HTR-8/SVneo (cell line): ENCODE results near the gene TBCA.
A peak's percentile ranks its signal among the peaks of the same experiment; 100 is the strongest.

Source experiments
- DNase-seq: peaks from one replicate; pipeline ENCODE4 v3.0.0; 2011; ENCODE audit warnings: low spot score, mixed read lengths; ENCODE audit not compliant: insufficient read length
- FAIRE-seq: peaks from 2 replicates; lab custom pipeline; 2011; peaks lifted over from hg19 to GRCh38; lab: Jason Lieb, UNC

The TBCA gene

GRCh38 chr5:77775790-77776553, at the start of gene TBCA:
Gene TBCA (minus strand): TSS chr5:77776339. CDS start chr5:77776257, 82 bp downstream.
- FAIRE-seq: peak; percentile 78

GRCh38 chr5:77824981-77825380, 48.8 kb upstream of the TBCA start:
- DNase-seq: no peak
- no peak for FAIRE-seq

More at GRCh38 chr5:77775790-77776553, at the start of gene TBCA:
- peak; percentile 82 for DNase-seq

DNA sequence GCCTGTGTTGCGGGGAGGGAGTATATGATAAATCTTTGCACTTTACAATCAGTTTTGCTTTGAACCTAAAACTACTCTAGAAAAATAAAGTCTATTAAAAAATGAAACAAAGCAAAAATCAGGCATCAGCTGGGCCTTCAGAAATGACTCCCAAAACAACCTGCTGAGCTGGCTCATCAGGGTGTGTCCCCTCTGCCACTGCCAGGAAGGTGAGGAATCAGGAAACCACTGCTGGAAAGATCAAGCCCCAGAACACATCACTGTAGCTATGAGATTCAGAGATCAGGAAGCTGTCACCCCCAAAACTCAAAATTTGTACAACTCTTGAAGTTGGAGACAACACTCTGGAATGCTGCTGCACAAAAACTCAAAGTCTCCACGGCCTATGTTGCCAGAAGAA, 40.5 kb upstream of the TBCA start:
- DNase-seq (no peak), FAIRE-seq (no peak)

- DNase-seq (no peak), FAIRE-seq (no peak)
Observed at GRCh38 chr5:77812926-77813589, 36.9 kb upstream of the TBCA start.

DNA sequence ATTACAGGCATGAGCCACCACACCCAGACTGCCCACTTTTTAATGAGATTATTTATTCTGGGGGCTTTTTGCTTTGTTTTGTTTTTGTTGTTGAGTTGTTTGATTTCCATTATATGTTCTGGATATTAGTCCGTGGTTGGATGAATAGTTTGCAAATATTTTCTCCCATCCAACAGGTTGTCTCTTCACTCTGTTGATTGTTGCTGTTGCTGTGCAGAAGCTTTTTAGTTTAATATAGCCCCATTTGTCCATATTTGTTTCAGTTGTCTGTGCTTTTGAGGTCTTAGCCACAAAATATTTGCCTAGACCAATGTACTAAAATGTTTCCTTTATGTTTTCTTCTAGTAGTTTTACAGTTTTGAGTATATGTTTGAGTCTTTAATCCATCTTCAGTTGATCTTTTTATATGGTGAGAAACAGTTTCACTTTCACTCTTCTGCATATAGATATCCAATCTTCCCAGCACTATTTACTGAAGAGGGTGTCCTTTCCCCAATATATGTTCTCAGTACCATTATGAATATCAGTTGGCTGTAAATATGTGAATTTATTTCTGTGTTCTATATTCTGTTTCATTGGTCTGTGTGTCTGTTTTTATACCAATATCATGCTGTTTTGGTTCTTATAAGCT, 30.2 kb upstream of the TBCA start:
- no peak for FAIRE-seq
- DNase-seq: no peak

GRCh38 chr5:77798456-77798855, 22.3 kb upstream of the TBCA start:
- FAIRE-seq (no peak), DNase-seq (no peak)

GRCh38 chr5:77797136-77797535, 21.0 kb upstream of the TBCA start:
- no peak for DNase-seq
- no peak for FAIRE-seq

DNA sequence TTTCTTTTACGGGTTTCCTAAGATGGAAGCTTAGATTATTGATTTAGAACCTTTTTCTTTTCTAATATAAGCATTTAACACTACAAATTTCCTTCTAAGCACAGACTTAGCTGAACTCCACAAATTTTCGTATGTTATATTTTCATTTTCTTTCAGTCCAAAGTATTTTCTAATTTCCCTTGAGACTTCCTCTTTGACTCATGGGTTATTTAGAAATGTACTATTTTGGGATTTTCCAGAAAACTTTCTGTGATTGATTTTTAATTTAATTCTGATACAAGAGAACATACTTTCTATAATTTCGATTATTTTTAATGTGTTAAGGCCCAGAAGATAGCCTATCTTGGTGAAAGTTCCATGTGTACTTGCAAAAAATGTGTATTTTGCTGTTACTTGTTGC, 19.7 kb upstream of the TBCA start:
- FAIRE-seq: no peak
- DNase-seq: no peak

DNA sequence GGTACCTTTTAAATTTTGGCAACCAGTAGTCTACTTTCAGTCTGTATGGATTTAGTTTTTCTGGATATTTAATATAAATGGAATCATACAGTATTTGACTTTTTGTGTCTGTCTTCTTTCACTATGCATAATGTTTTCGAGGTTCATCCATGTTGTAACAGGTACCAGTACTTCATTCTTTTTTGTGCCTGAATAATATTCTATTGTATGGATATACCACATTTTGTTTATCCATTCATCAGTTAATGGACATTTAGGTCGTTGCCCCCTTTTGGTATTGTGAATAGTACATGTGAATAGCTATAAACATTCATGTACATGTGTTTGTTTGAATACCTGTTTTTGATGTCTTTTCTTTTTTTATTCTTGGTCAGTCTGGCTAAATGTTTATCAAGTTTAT, 19.1 kb upstream of the TBCA start:
- FAIRE-seq (no peak), DNase-seq (no peak)

GRCh38 chr5:77791926-77792325, 15.8 kb upstream of the TBCA start:
- no peak for FAIRE-seq
- DNase-seq: no peak

DNA sequence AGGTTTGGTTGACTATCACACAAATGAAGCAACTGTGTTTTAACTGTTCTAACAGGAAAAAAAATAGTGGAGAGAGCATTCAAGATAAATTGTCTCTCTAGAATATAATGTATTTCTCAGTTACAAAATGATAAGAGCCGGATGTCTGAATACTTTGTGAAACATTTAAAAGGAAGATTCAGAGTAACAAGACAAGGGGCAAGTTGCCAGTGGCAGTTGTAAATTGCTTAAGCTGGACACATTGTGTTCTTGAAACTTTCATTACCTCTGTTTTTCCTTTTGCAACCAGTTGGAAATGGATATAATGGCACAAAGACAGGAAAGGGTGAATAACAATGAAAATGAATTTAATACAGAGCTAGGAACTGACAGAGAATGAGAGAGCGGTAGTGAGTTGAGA, 15.2 kb upstream of the TBCA start:
- no peak for FAIRE-seq
- no peak for DNase-seq

- FAIRE-seq (peak; percentile 42), DNase-seq (no peak)
Observed at GRCh38 chr5:77785229-77785628, 9.1 kb upstream of the TBCA start.

- FAIRE-seq: peak; percentile 69
- no peak for DNase-seq
Observed at GRCh38 chr5:77784735-77785134, 8.6 kb upstream of the TBCA start.

DNA sequence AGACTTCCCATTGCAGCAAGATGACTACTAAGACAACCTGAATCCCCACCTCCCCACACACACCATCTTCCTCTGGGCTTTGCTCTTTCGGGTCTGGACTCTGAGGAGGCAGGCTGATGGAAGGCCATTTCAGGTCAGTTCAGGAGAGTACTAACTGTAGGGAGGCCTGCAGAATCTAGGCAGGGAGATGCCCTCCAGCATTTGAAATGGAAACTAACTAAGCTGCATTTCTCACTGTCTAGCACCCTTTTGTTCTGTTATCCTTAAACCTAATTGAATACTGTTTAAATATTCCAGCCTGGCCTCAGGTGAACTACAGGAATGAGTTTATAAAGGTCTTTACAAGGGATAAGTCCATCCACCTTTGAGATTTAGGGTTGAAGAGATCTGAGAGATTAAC, 4.9 kb upstream of the TBCA start:
- FAIRE-seq: no peak

GRCh38 chr5:77778881-77779438, 2.8 kb upstream of the TBCA start:
- DNase-seq (no peak), FAIRE-seq (no peak)

More for the DNA sequence above, 4.9 kb upstream of the TBCA start:
- DNase-seq: no peak

- no peak for FAIRE-seq
- no peak for DNase-seq
Observed at GRCh38 chr5:77778398-77778797, 2.3 kb upstream of the TBCA start.

GRCh38 chr5:77777911-77778310, 1.8 kb upstream of the TBCA start:
- DNase-seq (no peak), FAIRE-seq (no peak)

DNA sequence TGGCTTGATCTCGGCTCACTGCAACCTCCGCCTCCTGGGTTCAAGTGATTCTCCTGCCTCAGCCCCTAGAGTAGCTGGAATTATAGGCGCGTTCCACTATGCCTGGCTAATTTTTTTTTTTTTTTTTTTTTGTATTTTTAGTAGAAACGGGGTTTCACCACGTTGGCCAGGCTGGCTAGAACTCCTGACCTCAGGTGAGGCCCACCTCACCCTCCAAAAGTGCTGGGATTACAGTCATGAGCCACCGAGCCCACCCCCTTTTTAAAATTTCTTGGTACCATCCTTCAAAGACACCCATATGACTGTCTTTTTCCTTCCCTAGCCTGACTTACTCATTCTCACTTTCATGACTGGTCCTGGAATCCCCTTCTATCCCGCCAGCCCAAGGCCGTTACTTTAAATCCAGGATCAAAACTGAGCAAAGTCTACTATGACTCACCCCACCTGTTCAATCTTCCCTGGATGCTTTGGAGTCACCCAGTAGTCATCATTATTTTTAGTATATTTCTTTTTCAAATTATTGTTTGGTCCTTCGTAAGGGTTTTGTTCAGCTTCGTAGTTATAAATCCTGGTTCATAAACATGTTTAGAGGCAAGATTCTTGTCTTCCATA, 1.2 kb upstream of the TBCA start:
- DNase-seq (no peak), FAIRE-seq (no peak)

DNA sequence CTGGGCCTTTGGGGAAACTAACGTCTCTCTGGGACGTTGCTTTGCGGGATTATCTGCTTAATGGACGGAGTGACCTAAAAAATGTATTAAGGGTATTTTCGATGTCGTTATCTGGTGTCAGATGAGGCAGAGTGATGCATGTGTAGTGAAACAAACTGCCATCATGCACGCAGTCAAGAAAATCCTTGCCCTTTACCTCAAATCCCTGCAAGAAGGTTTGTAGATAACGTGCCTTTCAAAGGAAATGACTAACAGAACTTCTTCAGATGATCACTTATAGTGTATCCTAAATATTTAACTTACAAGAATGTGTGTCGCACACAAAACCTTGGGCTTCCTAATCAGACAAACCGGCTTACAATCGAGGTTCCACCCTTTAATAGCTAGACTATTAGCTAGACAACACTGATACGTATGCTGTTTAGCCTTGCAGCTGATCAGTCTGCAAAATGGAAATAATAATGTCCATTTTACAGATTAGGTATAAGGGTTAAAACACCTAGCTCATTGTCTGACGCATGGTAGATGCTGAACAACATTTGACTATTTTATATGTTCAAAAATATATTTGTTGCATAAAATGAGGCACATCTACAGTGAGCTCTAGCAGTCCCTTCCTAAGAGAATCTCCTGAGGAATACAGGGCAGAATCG, 541 bp upstream of the TBCA start:
- no peak for DNase-seq
- FAIRE-seq: no peak
